ENCODE measurements around the gene C1QTNF9. TPM values are rescaled to one million over a fixed set of nuclear protein-coding genes. Genes with fewer than 3 reads are reported as not detected.
"Not testable (repeated sequence)": the region's sequence is repeated elsewhere in the genome, so short reads cannot be mapped to it uniquely, and the experiment has no call there.

Gene C1QTNF9
- total RNA-seq, 1 donor from 2014 or later: not detected

GRCh38 chr13:24341439-24341838 lies 32.1 kb downstream of the C1QTNF9 start:
- H3K36me3 ChIP-seq: no peaks in the 10 kb centered on the region
- H3K4me3 ChIP-seq: no peak overlapping the region
- H3K27ac ChIP-seq: no peak overlapping the region
- no peaks in the 10 kb centered on the region for H3K4me1 ChIP-seq
- DNase-seq (ENCODE audit: low spot score in 2 of 2): no peak
- intact Hi-C loops (cut with DNase I): no loop called here
- TF ChIP-seq, protein P1, sequence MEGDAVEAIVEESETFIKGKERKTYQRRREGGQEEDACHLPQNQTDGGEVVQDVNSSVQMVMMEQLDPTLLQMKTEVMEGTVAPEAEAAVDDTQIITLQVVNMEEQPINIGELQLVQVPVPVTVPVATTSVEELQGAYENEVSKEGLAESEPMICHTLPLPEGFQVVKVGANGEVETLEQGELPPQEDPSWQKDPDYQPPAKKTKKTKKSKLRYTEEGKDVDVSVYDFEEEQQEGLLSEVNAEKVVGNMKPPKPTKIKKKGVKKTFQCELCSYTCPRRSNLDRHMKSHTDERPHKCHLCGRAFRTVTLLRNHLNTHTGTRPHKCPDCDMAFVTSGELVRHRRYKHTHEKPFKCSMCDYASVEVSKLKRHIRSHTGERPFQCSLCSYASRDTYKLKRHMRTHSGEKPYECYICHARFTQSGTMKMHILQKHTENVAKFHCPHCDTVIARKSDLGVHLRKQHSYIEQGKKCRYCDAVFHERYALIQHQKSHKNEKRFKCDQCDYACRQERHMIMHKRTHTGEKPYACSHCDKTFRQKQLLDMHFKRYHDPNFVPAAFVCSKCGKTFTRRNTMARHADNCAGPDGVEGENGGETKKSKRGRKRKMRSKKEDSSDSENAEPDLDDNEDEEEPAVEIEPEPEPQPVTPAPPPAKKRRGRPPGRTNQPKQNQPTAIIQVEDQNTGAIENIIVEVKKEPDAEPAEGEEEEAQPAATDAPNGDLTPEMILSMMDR (IDR thresholded peaks at IDR 0.05): no peak
- H3K9me3 ChIP-seq: no peaks in the 10 kb centered on the region
- no peaks in the 10 kb centered on the region for H3K27me3 ChIP-seq

DNA sequence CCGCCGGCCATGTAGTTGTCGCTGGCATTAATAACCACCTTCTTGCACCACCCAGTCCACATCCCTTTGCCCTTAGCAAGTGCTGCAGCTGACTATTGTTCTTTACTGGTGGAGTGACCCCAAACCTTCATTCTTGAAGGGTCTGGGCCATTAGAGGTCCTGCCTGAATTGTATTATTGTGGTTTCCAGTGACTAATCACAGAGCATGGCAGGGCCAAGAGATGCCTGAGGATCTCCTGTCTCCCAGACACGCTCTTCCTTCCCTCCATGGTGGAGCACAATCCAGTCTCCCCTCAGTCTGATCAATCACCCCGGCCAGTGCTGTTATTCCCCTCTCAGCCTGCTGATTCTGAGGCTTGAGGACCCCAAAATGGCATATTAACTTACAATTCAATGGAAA lies 39.0 kb downstream of the C1QTNF9 start:
- intact Hi-C loops (cut with DNase I): no loop called here
- H3K4me3 ChIP-seq: no peak overlapping the region
- no peak overlapping the region for H3K27ac ChIP-seq
- no peak for DNase-seq (ENCODE audit: low spot score in 2 of 2)
- TF ChIP-seq, protein P1 (IDR thresholded peaks at IDR 0.05): no peak
- H3K9me3 ChIP-seq: no peaks in the 10 kb centered on the region
- H3K36me3 ChIP-seq: no peaks in the 10 kb centered on the region
- H3K27me3 ChIP-seq: no peaks in the 10 kb centered on the region
- no peaks in the 10 kb centered on the region for H3K4me1 ChIP-seq

DNA sequence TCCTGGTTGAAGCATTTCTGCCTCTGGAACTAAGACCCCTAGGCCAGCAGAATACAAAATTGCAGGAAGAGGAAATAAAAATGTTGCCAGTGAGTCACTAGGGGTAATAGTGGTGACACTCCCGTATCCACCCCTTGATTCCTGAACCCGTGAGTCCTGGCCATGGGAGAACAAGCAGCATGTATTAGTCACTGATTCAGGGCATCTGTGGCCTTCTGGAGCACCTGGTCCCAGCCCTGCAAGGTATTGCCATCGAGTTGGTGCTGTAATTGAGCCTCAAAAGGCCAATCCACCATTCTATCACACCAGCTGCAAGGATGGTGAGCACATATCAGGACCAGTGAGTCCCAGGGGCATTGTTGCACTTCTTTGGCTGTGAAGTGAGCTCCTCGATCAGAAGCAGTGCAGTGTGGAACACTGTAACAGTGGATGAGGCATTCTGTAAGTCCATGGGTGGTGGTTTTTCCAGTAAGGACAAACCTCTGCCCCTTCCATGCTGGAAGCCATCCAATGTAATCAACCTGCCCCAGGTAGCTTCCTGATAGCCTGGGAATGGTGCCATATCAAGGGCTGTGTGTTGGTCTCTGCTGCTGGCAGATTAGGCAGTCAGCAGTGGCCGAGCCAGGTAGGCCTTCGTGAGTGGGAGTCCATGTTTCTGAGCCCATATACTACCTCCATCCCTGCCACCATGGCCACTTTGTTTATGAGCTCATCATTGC lies 39.6 kb downstream of the C1QTNF9 start:
- Histone ChIP-seq H3K4me1 (no peaks in the 10 kb centered on the region), H3K36me3 (no peaks in the 10 kb centered on the region), H3K4me3 (no peak overlapping the region), H3K27me3 (no peaks in the 10 kb centered on the region), H3K9me3 (no peaks in the 10 kb centered on the region), H3K27ac (no peak overlapping the region)
- no peak for DNase-seq (ENCODE audit: low spot score in 2 of 2)
- TF ChIP-seq, protein P1 (IDR thresholded peaks at IDR 0.05): no peak
- intact Hi-C loops (cut with DNase I): no loop called here

DNA sequence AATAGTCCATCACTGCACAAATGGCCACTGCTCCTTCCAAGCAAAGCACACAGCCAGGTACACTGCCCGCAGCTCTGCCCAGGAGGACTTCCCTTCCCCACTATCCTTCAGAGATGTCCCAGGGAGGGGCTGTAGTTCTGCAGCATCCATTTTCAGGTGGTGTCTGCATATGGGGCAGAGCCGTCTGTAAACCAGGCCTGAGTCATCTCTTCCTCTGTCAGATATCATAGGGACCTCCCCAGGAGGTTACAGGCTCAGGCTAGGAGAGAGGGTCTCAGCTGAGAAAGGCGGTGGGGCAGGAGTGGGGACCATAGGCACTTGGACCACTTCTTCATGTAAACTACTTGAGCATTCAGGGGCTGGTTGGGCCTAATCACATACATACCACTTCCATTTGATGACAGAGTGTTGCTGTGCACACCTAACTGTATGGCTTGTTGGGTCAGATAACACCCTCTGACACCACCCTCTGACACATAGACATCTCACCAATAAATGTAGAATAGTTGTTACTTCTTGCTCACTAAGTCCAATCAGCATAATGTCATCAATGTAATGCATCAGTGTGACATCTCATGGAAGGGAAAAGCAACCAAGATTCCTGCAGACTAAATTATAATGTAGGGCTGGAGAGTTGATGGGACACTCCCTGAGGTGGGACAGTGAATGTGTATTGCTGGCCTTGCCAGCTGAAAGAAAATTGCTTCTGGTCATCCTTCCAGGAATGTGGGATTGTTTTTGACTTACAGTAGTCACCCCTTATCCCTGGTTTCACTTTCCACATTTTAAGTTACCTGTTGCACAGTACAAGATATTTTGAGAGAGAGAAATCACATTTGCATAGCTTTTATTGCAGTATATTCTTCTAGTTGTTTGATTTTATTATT lies 40.6 kb downstream of the C1QTNF9 start:
- H3K27me3 ChIP-seq; H3K27ac ChIP-seq; DNase-seq (ENCODE audit: low spot score in 2 of 2); H3K9me3 ChIP-seq; H3K4me3 ChIP-seq; intact Hi-C loops (cut with DNase I); H3K36me3 ChIP-seq; H3K4me1 ChIP-seq: not testable (repeated sequence)

DNA sequence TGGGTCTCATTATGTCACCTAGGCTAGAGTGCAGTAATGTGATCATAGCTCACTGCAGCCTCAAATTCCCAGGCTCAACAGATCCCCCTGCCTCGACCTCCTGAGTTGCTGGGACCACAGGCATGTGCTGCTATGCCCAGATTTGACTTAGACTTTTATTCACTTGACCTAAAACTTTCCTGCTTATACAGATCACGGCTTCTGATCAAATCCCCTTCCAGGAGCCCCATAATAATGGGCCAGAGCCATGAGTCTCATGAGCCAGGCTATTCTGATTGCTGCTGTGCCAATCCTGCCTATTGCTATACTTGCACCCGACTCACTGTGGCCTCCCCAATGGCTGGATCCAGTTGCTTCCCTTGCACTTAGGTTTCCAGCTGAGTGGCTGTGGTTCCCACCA lies 42.0 kb downstream of the C1QTNF9 start:
- TF ChIP-seq, protein P1 (IDR thresholded peaks at IDR 0.05): no peak

DNA sequence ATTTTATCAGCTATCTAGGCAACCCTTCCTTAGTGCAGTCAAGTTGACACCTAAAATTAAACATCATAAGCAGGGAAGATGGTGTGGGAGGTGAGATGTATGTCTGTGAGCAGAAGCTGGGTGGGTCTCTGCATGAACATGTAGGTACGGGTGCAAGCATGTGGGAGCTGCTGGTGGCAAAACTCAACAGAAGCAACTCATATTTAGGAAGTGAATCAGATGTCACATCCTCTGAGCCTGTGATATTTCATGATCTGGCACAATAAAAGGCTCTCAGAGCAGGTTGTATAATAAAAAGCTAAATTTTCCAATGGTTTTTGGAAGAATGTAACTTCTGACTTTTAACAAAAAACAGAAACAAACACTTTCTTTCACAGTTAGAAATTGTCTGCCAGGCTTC lies 44.4 kb downstream of the C1QTNF9 start:
- Histone ChIP-seq H3K4me3 (no peak overlapping the region), H3K27me3 (no peaks in the 10 kb centered on the region), H3K36me3 (no peaks in the 10 kb centered on the region), H3K4me1 (no peaks in the 10 kb centered on the region), H3K27ac (no peak overlapping the region), H3K9me3 (no peaks in the 10 kb centered on the region)
- TF ChIP-seq, protein P1 (IDR thresholded peaks at IDR 0.05): no peak
- intact Hi-C loops (cut with DNase I): no loop called here
- no peak for DNase-seq (ENCODE audit: low spot score in 2 of 2)

More for the DNA sequence above, 42.0 kb downstream of the C1QTNF9 start:
- Histone ChIP-seq H3K4me3 (no peak overlapping the region), H3K27ac (no peak overlapping the region), H3K9me3 (no peaks in the 10 kb centered on the region), H3K36me3 (no peaks in the 10 kb centered on the region), H3K27me3 (no peaks in the 10 kb centered on the region), H3K4me1 (no peaks in the 10 kb centered on the region)
- no peak for DNase-seq (ENCODE audit: low spot score in 2 of 2)
- intact Hi-C loops (cut with DNase I): no loop called here

Data from ascending aorta (tissue), 2 donors.